Measurements from ENCODE around the gene TMEM11. TPM values are rescaled to one million over a fixed set of nuclear protein-coding genes. Genes with fewer than 3 reads are reported as not detected.
A peak's percentile ranks its signal among the peaks of the same experiment; 100 is the strongest.

Gene TMEM11
- total and polyA plus RNA-seq, 4 donors = 7.9 to 28.0 (median 23.0) TPM

DNA sequence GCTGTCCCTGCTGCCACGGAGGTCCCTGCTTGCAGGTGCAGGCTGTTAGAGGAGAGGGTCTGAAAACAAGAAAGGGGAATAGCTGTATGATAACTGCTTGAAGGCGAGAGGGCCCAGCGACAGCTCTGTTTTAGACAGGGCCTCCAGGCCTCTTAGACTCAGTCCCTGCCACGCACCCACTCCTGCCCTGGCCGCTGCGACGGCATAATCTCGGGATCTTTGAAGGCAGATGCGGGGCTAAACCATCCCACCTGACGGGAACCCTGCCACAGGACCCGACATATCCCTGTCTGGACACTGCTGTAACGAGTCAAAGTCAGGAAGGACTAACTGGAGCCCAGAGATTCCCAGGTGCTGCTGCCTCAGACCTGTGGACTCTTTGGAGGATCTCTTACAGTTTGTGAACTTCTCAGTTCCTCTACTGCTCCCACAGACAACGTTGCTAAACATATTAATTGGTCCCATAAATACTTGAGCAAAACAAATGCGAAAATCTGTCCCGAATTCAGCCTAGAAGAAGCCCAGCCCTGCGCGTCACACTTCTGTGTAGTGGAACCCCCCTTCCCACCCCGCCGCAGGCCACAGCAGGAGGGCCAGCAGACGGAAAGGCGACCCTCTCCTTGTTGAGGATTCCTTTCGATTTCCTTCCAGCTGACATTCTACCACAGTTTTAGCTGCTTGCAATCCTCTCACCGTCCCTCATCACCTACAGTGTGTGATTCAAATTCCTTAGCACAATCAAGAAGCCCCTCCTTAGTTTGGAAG is 998 bp upstream of the TMEM11 start:
- peaks cover 21% of the 10 kb centered on the region for H3K4me1 ChIP-seq (ENCODE audit: control insufficient read depth, insufficient read depth, low read length)
- WGBS (ENCODE audit: insufficient coverage) = 6% methylated on average over 23 of the region's 23 CpGs
- no peaks in the 10 kb centered on the region for H3K27me3 ChIP-seq (ENCODE audit: control insufficient read depth, insufficient read depth, low read length)
- DNase-seq (ENCODE audit: low read depth in 4 of 6, low spot score in 6 of 6) = peak in 1 of 6 donors; percentile 13
- peak overlapping the region; percentile 94 for H3K27ac ChIP-seq (ENCODE audit: low read depth, low read length)
- H3K4me3 ChIP-seq (ENCODE audit: low read depth, low read length) = peak overlapping the region; percentile 90
- peaks cover 12% of the 10 kb centered on the region for H3K36me3 ChIP-seq (ENCODE audit: control insufficient read depth, insufficient read depth, low read length)
- H3K9me3 ChIP-seq (ENCODE audit: control insufficient read depth, insufficient read depth, low read length) = no peaks in the 10 kb centered on the region

GRCh38 chr17:21213638-21214014 is 335 bp downstream of the TMEM11 start:
- H3K4me1 ChIP-seq (ENCODE audit: control insufficient read depth, insufficient read depth, low read length) = peaks cover 21% of the 10 kb centered on the region
- no peaks in the 10 kb centered on the region for H3K9me3 ChIP-seq (ENCODE audit: control insufficient read depth, insufficient read depth, low read length)
- no peak for DNase-seq (ENCODE audit: low read depth in 4 of 6, low spot score in 6 of 6)
- peak overlapping the region; percentile 85 for H3K27ac ChIP-seq (ENCODE audit: low read depth, low read length)
- H3K36me3 ChIP-seq (ENCODE audit: control insufficient read depth, insufficient read depth, low read length) = peaks cover 25% of the 10 kb centered on the region
- peak overlapping the region; percentile 90 for H3K4me3 ChIP-seq (ENCODE audit: low read depth, low read length)
- WGBS (ENCODE audit: insufficient coverage) = 0% methylated on average over 28 of the region's 35 CpGs
- no peaks in the 10 kb centered on the region for H3K27me3 ChIP-seq (ENCODE audit: control insufficient read depth, insufficient read depth, low read length)

- Histone ChIP-seq H3K27ac (ENCODE audit: low read depth, low read length) (peak overlapping the region; percentile 85), H3K9me3 (ENCODE audit: control insufficient read depth, insufficient read depth, low read length) (no peaks in the 10 kb centered on the region), H3K4me3 (ENCODE audit: low read depth, low read length) (peak overlapping the region; percentile 90), H3K27me3 (ENCODE audit: control insufficient read depth, insufficient read depth, low read length) (no peaks in the 10 kb centered on the region), H3K36me3 (ENCODE audit: control insufficient read depth, insufficient read depth, low read length) (peaks cover 30% of the 10 kb centered on the region), H3K4me1 (ENCODE audit: control insufficient read depth, insufficient read depth, low read length) (peaks cover 21% of the 10 kb centered on the region)
- WGBS (ENCODE audit: insufficient coverage) = under 1% methylated on average over 15 of the region's 18 CpGs
- no peak for DNase-seq (ENCODE audit: low read depth in 4 of 6, low spot score in 6 of 6)
Observed at GRCh38 chr17:21212826-21213637, 929 bp downstream of the TMEM11 start.

DNA sequence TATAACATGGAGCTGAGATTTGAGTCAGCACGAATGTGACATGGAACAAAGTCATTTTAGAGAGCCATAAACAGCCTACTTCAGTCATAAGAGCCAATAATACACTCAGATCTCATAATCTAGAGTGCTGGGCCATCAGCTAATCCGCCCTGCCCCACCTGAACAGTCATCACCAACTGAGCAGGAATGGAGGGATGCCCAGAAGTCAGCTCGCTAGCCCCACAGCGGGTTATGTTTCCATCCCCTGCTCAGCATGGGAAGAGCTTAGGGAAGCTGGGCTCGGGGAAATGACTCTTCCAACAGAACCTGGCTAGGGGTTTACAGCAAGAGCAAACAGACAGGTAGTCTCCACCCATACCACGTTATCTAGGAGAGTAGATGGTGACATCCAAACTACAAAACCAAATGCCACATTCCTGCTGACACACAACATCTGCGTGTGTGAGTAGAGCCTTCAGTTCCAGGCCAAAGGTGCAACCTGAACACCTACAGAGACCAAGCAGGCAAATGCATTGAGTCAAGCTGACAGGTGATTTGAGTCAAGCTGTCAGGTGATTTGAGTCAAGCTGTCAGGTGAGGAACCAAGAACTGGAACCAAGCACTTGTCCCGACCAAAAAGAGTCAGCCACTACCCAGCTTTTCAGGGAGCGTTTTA is 2.0 kb downstream of the TMEM11 start:
- peaks cover 35% of the 10 kb centered on the region for H3K36me3 ChIP-seq (ENCODE audit: control insufficient read depth, insufficient read depth, low read length)
- H3K4me3 ChIP-seq (ENCODE audit: low read depth, low read length) = no peak overlapping the region
- peaks cover 21% of the 10 kb centered on the region for H3K4me1 ChIP-seq (ENCODE audit: control insufficient read depth, insufficient read depth, low read length)
- no peak for DNase-seq (ENCODE audit: low read depth in 4 of 6, low spot score in 6 of 6)
- WGBS (ENCODE audit: insufficient coverage) = 86% methylated on average over 8 of the region's 9 CpGs
- H3K27ac ChIP-seq (ENCODE audit: low read depth, low read length) = no peak overlapping the region
- H3K9me3 ChIP-seq (ENCODE audit: control insufficient read depth, insufficient read depth, low read length) = no peaks in the 10 kb centered on the region
- no peaks in the 10 kb centered on the region for H3K27me3 ChIP-seq (ENCODE audit: control insufficient read depth, insufficient read depth, low read length)

- no peak for DNase-seq (ENCODE audit: low read depth in 4 of 6, low spot score in 6 of 6)
- Histone ChIP-seq H3K27me3 (ENCODE audit: control insufficient read depth, insufficient read depth, low read length) (no peaks in the 10 kb centered on the region), H3K4me3 (ENCODE audit: low read depth, low read length) (no peak overlapping the region), H3K36me3 (ENCODE audit: control insufficient read depth, insufficient read depth, low read length) (peaks cover 35% of the 10 kb centered on the region), H3K9me3 (ENCODE audit: control insufficient read depth, insufficient read depth, low read length) (no peaks in the 10 kb centered on the region), H3K27ac (ENCODE audit: low read depth, low read length) (no peak overlapping the region), H3K4me1 (ENCODE audit: control insufficient read depth, insufficient read depth, low read length) (peaks cover 21% of the 10 kb centered on the region)
- WGBS (ENCODE audit: insufficient coverage) = 80% methylated on average over 13 of the region's 15 CpGs
Observed at GRCh38 chr17:21210411-21211076, 3.4 kb downstream of the TMEM11 start.

DNA sequence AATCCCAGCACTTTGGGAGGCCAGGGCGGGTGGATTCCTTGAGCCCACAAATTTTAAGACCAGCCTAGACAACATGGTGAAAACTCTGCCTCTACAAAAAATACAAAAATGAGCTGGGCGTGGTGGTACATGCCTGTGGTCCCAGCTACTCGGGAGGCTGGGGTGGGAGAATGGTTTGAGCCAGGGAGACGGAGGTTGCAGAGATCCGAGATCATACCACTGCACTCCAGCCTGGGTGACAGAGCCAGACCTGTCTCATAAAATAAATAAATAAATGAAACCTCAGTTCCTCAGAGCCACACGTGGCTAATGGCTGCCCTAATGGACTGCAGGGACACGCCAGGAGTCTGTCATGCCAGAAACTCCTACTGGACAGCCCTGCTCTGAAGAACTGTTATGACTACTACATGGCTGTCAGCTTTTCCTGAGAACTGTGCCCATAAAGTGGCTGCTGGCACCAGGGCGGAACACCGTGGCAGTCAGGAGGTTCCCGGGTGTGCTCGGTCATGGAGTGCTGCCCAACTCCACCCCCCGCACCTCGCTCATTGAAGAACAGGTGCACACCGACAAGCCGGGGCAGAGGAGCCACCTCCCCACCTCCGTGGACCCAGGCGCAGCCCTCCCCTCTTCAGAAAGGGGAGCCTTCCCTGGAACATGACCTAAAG is 4.3 kb downstream of the TMEM11 start:
- 90% methylated on average over 13 of the region's 17 CpGs for WGBS (ENCODE audit: insufficient coverage)
- H3K36me3 ChIP-seq (ENCODE audit: control insufficient read depth, insufficient read depth, low read length) = peaks cover 35% of the 10 kb centered on the region

DNA sequence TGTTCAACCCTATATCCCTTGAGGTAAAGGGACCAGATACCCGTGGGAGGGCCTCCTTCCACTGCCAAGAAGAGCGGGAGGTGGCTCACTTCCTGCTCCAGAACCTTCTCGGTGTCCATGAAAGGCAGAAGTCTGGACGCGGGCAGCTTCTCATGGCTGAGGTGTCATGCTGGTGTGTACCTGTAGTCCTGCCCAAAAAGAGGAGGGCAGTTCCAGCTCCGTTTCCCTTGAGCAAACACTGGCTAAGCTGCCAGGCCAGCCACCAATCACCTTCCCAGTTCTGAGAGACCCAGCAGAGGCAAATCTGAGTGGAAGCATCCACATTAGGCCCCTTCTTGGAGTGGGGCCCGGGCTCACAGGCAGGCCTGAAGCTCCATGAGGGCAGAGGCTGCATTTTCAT is 5.6 kb downstream of the TMEM11 start:
- H3K4me1 ChIP-seq (ENCODE audit: control insufficient read depth, insufficient read depth, low read length) = peaks cover 25% of the 10 kb centered on the region
- peaks cover 33% of the 10 kb centered on the region for H3K36me3 ChIP-seq (ENCODE audit: control insufficient read depth, insufficient read depth, low read length)
- WGBS (ENCODE audit: insufficient coverage) = 97% methylated on average over 7 of the region's 7 CpGs
- no peaks in the 10 kb centered on the region for H3K27me3 ChIP-seq (ENCODE audit: control insufficient read depth, insufficient read depth, low read length)
- H3K27ac ChIP-seq (ENCODE audit: low read depth, low read length) = no peak overlapping the region
- no peak for DNase-seq (ENCODE audit: low read depth in 4 of 6, low spot score in 6 of 6)
- no peak overlapping the region for H3K4me3 ChIP-seq (ENCODE audit: low read depth, low read length)
- no peaks in the 10 kb centered on the region for H3K9me3 ChIP-seq (ENCODE audit: control insufficient read depth, insufficient read depth, low read length)

More for the DNA sequence above, 4.3 kb downstream of the TMEM11 start:
- DNase-seq (ENCODE audit: low read depth in 4 of 6, low spot score in 6 of 6) = no peak
- Histone ChIP-seq H3K9me3 (ENCODE audit: control insufficient read depth, insufficient read depth, low read length) (no peaks in the 10 kb centered on the region), H3K4me1 (ENCODE audit: control insufficient read depth, insufficient read depth, low read length) (peaks cover 21% of the 10 kb centered on the region), H3K27ac (ENCODE audit: low read depth, low read length) (no peak overlapping the region), H3K4me3 (ENCODE audit: low read depth, low read length) (no peak overlapping the region), H3K27me3 (ENCODE audit: control insufficient read depth, insufficient read depth, low read length) (no peaks in the 10 kb centered on the region)

- Histone ChIP-seq H3K9me3 (ENCODE audit: control insufficient read depth, insufficient read depth, low read length) (no peaks in the 10 kb centered on the region), H3K4me3 (ENCODE audit: low read depth, low read length) (no peak overlapping the region), H3K27ac (ENCODE audit: low read depth, low read length) (no peak overlapping the region), H3K36me3 (ENCODE audit: control insufficient read depth, insufficient read depth, low read length) (peaks cover 45% of the 10 kb centered on the region), H3K27me3 (ENCODE audit: control insufficient read depth, insufficient read depth, low read length) (no peaks in the 10 kb centered on the region), H3K4me1 (ENCODE audit: control insufficient read depth, insufficient read depth, low read length) (peaks cover 14% of the 10 kb centered on the region)
- 52% methylated on average over 9 of the region's 9 CpGs for WGBS (ENCODE audit: insufficient coverage)
- peak in 1 of 6 donors; percentile 11 for DNase-seq (ENCODE audit: low read depth in 4 of 6, low spot score in 6 of 6)
Observed at GRCh38 chr17:21204935-21205334, 9.0 kb downstream of the TMEM11 start.

DNA sequence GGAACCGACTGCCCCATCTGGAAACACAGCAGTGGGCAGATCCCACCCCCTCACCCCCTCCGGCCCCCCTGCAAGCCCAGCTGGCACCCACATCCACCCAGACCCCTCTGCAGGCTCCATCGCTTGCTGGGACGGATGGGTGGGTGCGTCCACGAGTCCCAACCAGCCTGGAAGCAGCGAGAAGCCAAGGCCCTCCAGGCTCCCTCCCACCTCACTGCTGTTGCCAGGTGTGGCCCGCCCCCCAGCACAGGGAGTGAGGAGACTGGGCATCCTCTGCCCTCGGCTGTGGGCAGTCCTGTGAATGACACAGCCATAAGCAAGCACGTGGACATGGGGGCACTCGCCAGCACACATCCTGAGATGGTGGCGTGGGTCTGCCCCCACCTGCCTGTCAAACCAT is 11.4 kb downstream of the TMEM11 start:
- Histone ChIP-seq H3K4me1 (ENCODE audit: control insufficient read depth, insufficient read depth, low read length) (peaks cover 26% of the 10 kb centered on the region), H3K27ac (ENCODE audit: low read depth, low read length) (no peak overlapping the region), H3K4me3 (ENCODE audit: low read depth, low read length) (no peak overlapping the region), H3K36me3 (ENCODE audit: control insufficient read depth, insufficient read depth, low read length) (peaks cover 44% of the 10 kb centered on the region), H3K9me3 (ENCODE audit: control insufficient read depth, insufficient read depth, low read length) (no peaks in the 10 kb centered on the region), H3K27me3 (ENCODE audit: control insufficient read depth, insufficient read depth, low read length) (no peaks in the 10 kb centered on the region)
- no peak for DNase-seq (ENCODE audit: low read depth in 4 of 6, low spot score in 6 of 6)
- WGBS (ENCODE audit: insufficient coverage) = 93% methylated on average over 10 of the region's 12 CpGs

Measured in spinal cord (tissue), 10 donors.